ENCODE data around the gene TRMT44. TPM values are rescaled to one million over a fixed set of nuclear protein-coding genes. Genes with fewer than 3 reads are reported as not detected.
"Not testable (repeated sequence)": the region's sequence is repeated elsewhere in the genome, so short reads cannot be mapped to it uniquely, and the experiment has no call there.

Gene TRMT44
- total RNA-seq, 2 donors from 2014 or later = 35.2 to 63.9 TPM

- 78% methylated on average over 15 of the region's 15 CpGs for WGBS
- H3K27me3 ChIP-seq (replicated peaks; ENCODE audit: insufficient read depth) = no peaks in the 10 kb centered on the region
- no peaks in the 10 kb centered on the region for H3K4me1 ChIP-seq (replicated peaks)
- H3K27ac ChIP-seq = no peak overlapping the region
- DNase-seq (ENCODE audit: low spot score) = no peak
- no peaks in the 10 kb centered on the region for H3K36me3 ChIP-seq
- intact Hi-C loops (cut with DNase I) = loop anchor here (10.0 kb wide), 1 partner anchor 1126 kb away; no protein-coding TSS in a partner anchor
- H3K4me3 ChIP-seq = no peak overlapping the region
- H3K9me3 ChIP-seq = no peaks in the 10 kb centered on the region
- TF ChIP-seq POLR2A (IDR thresholded peaks at IDR 0.05) = no peak
- no peak for TF ChIP-seq POLR2AphosphoS5 (IDR thresholded peaks at IDR 0.05)
- TF ChIP-seq CTCF (IDR thresholded peaks at IDR 0.05) = no peak
Observed at GRCh38 chr4:8510611-8511285, 70.2 kb downstream of the TRMT44 start.

GRCh38 chr4:8512510-8512909, 71.9 kb downstream of the TRMT44 start:
- no peak overlapping the region for H3K27ac ChIP-seq
- H3K27me3 ChIP-seq (replicated peaks; ENCODE audit: insufficient read depth) = no peaks in the 10 kb centered on the region
- H3K36me3 ChIP-seq = no peaks in the 10 kb centered on the region
- TF ChIP-seq POLR2AphosphoS5 (IDR thresholded peaks at IDR 0.05) = no peak
- no peak overlapping the region for H3K4me3 ChIP-seq
- DNase-seq (ENCODE audit: low spot score) = no peak
- no peaks in the 10 kb centered on the region for H3K9me3 ChIP-seq
- intact Hi-C loops (cut with DNase I) = loop anchor here (10.0 kb wide), 1 partner anchor 1128 kb away; no protein-coding TSS in a partner anchor
- WGBS = 72% methylated on average over 11 of the region's 11 CpGs
- H3K4me1 ChIP-seq (replicated peaks) = no peaks in the 10 kb centered on the region

GRCh38 chr4:8513080-8513479, 72.5 kb downstream of the TRMT44 start:
- not testable (repeated sequence) for DNase-seq (ENCODE audit: low spot score); H3K27me3 ChIP-seq (replicated peaks; ENCODE audit: insufficient read depth); H3K9me3 ChIP-seq; H3K27ac ChIP-seq; H3K4me3 ChIP-seq; H3K4me1 ChIP-seq (replicated peaks); H3K36me3 ChIP-seq
- WGBS = 61% methylated on average over 4 of the region's 4 CpGs
- intact Hi-C loops (cut with DNase I) = loop anchor here (10.0 kb wide), 1 partner anchor 1128 kb away; no protein-coding TSS in a partner anchor

- intact Hi-C loops (cut with DNase I) = loop anchor here (10.0 kb wide), 1 partner anchor 1129 kb away; no protein-coding TSS in a partner anchor
Observed at GRCh38 chr4:8513931-8514330, 73.4 kb downstream of the TRMT44 start.

GRCh38 chr4:8514391-8514790, 73.8 kb downstream of the TRMT44 start:
- no peaks in the 10 kb centered on the region for H3K27me3 ChIP-seq (replicated peaks; ENCODE audit: insufficient read depth)
- DNase-seq (ENCODE audit: low spot score) = no peak
- H3K4me1 ChIP-seq (replicated peaks) = no peaks in the 10 kb centered on the region
- H3K36me3 ChIP-seq = no peaks in the 10 kb centered on the region
- H3K9me3 ChIP-seq = no peaks in the 10 kb centered on the region
- no peak overlapping the region for H3K27ac ChIP-seq
- no peak overlapping the region for H3K4me3 ChIP-seq
- intact Hi-C loops (cut with DNase I) = loop anchor here (10.0 kb wide), 1 partner anchor 1130 kb away; no protein-coding TSS in a partner anchor
- 92% methylated on average over 10 of the region's 10 CpGs for WGBS
- no peak for TF ChIP-seq CTCF (IDR thresholded peaks at IDR 0.05)
- TF ChIP-seq POLR2AphosphoS5 (IDR thresholded peaks at IDR 0.05) = no peak
- TF ChIP-seq POLR2A (IDR thresholded peaks at IDR 0.05) = no peak

More at GRCh38 chr4:8513931-8514330, 73.4 kb downstream of the TRMT44 start:
- H3K36me3 ChIP-seq = no peaks in the 10 kb centered on the region
- no peak overlapping the region for H3K27ac ChIP-seq
- H3K4me3 ChIP-seq = no peak overlapping the region
- DNase-seq (ENCODE audit: low spot score) = no peak
- 90% methylated on average over 8 of the region's 8 CpGs for WGBS
- TF ChIP-seq CTCF (IDR thresholded peaks at IDR 0.05) (no peak), POLR2AphosphoS5 (IDR thresholded peaks at IDR 0.05) (no peak), POLR2A (IDR thresholded peaks at IDR 0.05) (no peak)
- H3K27me3 ChIP-seq (replicated peaks; ENCODE audit: insufficient read depth) = no peaks in the 10 kb centered on the region
- no peaks in the 10 kb centered on the region for H3K9me3 ChIP-seq
- H3K4me1 ChIP-seq (replicated peaks) = no peaks in the 10 kb centered on the region

All from prostate gland (tissue), 2 donors.